ENCODE data around the gene CORO2A. TPM values are rescaled to one million over a fixed set of nuclear protein-coding genes. Genes with fewer than 3 reads are reported as not detected.

The CORO2A gene
- 2.4 and 3.6 TPM in 2 replicates for total RNA-seq (ENCODE audit: low replicate concordance)

GRCh38 chr9:98192503-98193335 is at the start of gene CORO2A:
CORO2A (minus strand) TSS chr9:98192637; CDS start chr9:98157660, 34,977 bp downstream.
- Histone ChIP-seq H3K4me2 (peak within 1 kb of the TSS; percentile 99), H3F3A (ENCODE audit: low read depth) (peaks cover 21% of the 10 kb centered on the region), H3K9me3 (ENCODE audit: low read depth) (no peaks in the 10 kb centered on the region), H2AFZ (replicated peaks) (peak within 1 kb of the TSS; percentile 100), H3K27ac (no peak within 1 kb of the TSS), H3K79me2 (ENCODE audit: low read depth) (no peaks in the 10 kb centered on the region), H3K4me3 (peak within 1 kb of the TSS; percentile 90), H3K9ac (no peak within 1 kb of the TSS), H3K27me3 (peaks cover 22% of the 10 kb centered on the region), H3K4me1 (peaks cover under 1% of the 10 kb centered on the region), H4K20me1 (ENCODE audit: low read depth) (no peaks in the 10 kb centered on the region), H3K36me3 (no peaks in the 10 kb centered on the region)
- peak; percentile 64 for TF ChIP-seq CTCF (IDR thresholded peaks at IDR 0.05)
- TF ChIP-seq EZH2phosphoT487 (IDR thresholded peaks at IDR 0.05) = no peak
- Mint-ChIP-seq H3K9me3 (no peaks in the 10 kb centered on the region), H3K4me3 (peak within 1 kb of the TSS; percentile 87), H3K36me3 (no peaks in the 10 kb centered on the region), H3K27ac (no peak within 1 kb of the TSS), H3K27me3 (ENCODE audit: insufficient read depth, low read depth) (peaks cover 24% of the 10 kb centered on the region), H3K4me1 (peaks cover 7% of the 10 kb centered on the region)
- peak; percentile 94 for DNase-seq (ENCODE audit: low spot score)

GRCh38 chr9:98241357-98242300 is 49.2 kb upstream of the CORO2A start:
- Histone ChIP-seq H3K27me3 (no peaks in the 10 kb centered on the region), H4K20me1 (ENCODE audit: low read depth) (peaks cover 3% of the 10 kb centered on the region), H3K4me3 (no peak overlapping the region), H3K79me2 (ENCODE audit: low read depth) (no peaks in the 10 kb centered on the region), H3K9me3 (ENCODE audit: low read depth) (no peaks in the 10 kb centered on the region), H3K36me3 (no peaks in the 10 kb centered on the region), H2AFZ (replicated peaks) (no peak overlapping the region), H3K9ac (no peak overlapping the region), H3K27ac (no peak overlapping the region), H3F3A (ENCODE audit: low read depth) (peaks cover 8% of the 10 kb centered on the region), H3K4me2 (no peak overlapping the region), H3K4me1 (peaks cover 13% of the 10 kb centered on the region)
- Mint-ChIP-seq H3K4me1 (peaks cover 15% of the 10 kb centered on the region), H3K4me3 (no peak overlapping the region), H3K27me3 (ENCODE audit: insufficient read depth, low read depth) (peaks cover 12% of the 10 kb centered on the region), H3K36me3 (no peaks in the 10 kb centered on the region), H3K9me3 (no peaks in the 10 kb centered on the region), H3K27ac (peak overlapping the region; percentile 15)
- TF ChIP-seq CTCF (IDR thresholded peaks at IDR 0.05) = peak; percentile 51
- TF ChIP-seq EZH2 (IDR thresholded peaks at IDR 0.05) = no peak
- peak; percentile 42 for DNase-seq (ENCODE audit: low spot score)

- Histone ChIP-seq H2AFZ (replicated peaks) (no peak overlapping the region), H3K27me3 (no peaks in the 10 kb centered on the region), H3K79me2 (ENCODE audit: low read depth) (no peaks in the 10 kb centered on the region), H3K36me3 (no peaks in the 10 kb centered on the region), H3K4me3 (no peak overlapping the region), H3K27ac (no peak overlapping the region), H4K20me1 (ENCODE audit: low read depth) (peaks cover 3% of the 10 kb centered on the region), H3K9ac (no peak overlapping the region), H3K4me2 (no peak overlapping the region), H3F3A (ENCODE audit: low read depth) (peaks cover 8% of the 10 kb centered on the region), H3K4me1 (peaks cover 13% of the 10 kb centered on the region), H3K9me3 (ENCODE audit: low read depth) (no peaks in the 10 kb centered on the region)
- H3K27me3 Mint-ChIP-seq (ENCODE audit: insufficient read depth, low read depth) = peaks cover 12% of the 10 kb centered on the region
- H3K4me1 Mint-ChIP-seq = peaks cover 12% of the 10 kb centered on the region
- no peaks in the 10 kb centered on the region for H3K36me3 Mint-ChIP-seq
- no peak overlapping the region for H3K27ac Mint-ChIP-seq
- TF ChIP-seq CTCF (IDR thresholded peaks at IDR 0.05) = no peak
- no peak for TF ChIP-seq EZH2phosphoT487 (IDR thresholded peaks at IDR 0.05)
- TF ChIP-seq EZH2 (IDR thresholded peaks at IDR 0.05) = no peak
- no peak for DNase-seq (ENCODE audit: low spot score)
- H3K4me3 Mint-ChIP-seq = no peak overlapping the region
- H3K9me3 Mint-ChIP-seq = no peaks in the 10 kb centered on the region
Measured at GRCh38 chr9:98240475-98240874, 48.0 kb upstream of the CORO2A start.

Measured in neural progenitor cell (in vitro differentiated cells).